Duodenal mucosa (tissue), 2 donors: Measurements from ENCODE around the gene MEGF8.
A peak's percentile ranks its signal among the peaks of the same experiment; 100 is the strongest.

ENCODE experiments used
- H3K27ac ChIP-seq: one replicate; pipeline ENCODE4 v1.7.0; 2013; ENCODE audit warnings: low read depth, low read length
- H3K27me3 ChIP-seq, 2 donors: one replicate each; pipeline ENCODE4 v1.7.0; 2013; ENCODE audit warnings: low read length in 2 of 2, control low read depth in 1 of 2; ENCODE audit not compliant: insufficient read depth in 2 of 2, control insufficient read depth in 1 of 2
- H3K36me3 ChIP-seq, 2 donors: one replicate each; pipeline ENCODE4 v1.7.0; 2013; ENCODE audit warnings: low read length in 2 of 2, control low read depth in 1 of 2; ENCODE audit not compliant: insufficient read depth in 2 of 2, control insufficient read depth in 1 of 2
- H3K4me1 ChIP-seq, 2 donors: one replicate each; pipeline ENCODE4 v1.7.0; 2013; ENCODE audit warnings: low read length in 2 of 2, control low read depth in 1 of 2; ENCODE audit not compliant: insufficient read depth in 2 of 2, control insufficient read depth in 1 of 2
- H3K4me3 ChIP-seq, 2 donors: one replicate each; pipeline ENCODE4 v1.7.0; 2013; ENCODE audit warnings: low read length in 2 of 2, low read depth in 1 of 2
- H3K9ac ChIP-seq, 2 donors: one replicate each; pipeline ENCODE4 v1.7.0; 2013; ENCODE audit warnings: low read length in 2 of 2, low read depth in 1 of 2
- H3K9me3 ChIP-seq, 2 donors: one replicate each; pipeline ENCODE4 v1.7.0; 2013; ENCODE audit warnings: low read length in 2 of 2, control low read depth in 1 of 2; ENCODE audit not compliant: control insufficient read depth in 1 of 2

The MEGF8 gene

DNA sequence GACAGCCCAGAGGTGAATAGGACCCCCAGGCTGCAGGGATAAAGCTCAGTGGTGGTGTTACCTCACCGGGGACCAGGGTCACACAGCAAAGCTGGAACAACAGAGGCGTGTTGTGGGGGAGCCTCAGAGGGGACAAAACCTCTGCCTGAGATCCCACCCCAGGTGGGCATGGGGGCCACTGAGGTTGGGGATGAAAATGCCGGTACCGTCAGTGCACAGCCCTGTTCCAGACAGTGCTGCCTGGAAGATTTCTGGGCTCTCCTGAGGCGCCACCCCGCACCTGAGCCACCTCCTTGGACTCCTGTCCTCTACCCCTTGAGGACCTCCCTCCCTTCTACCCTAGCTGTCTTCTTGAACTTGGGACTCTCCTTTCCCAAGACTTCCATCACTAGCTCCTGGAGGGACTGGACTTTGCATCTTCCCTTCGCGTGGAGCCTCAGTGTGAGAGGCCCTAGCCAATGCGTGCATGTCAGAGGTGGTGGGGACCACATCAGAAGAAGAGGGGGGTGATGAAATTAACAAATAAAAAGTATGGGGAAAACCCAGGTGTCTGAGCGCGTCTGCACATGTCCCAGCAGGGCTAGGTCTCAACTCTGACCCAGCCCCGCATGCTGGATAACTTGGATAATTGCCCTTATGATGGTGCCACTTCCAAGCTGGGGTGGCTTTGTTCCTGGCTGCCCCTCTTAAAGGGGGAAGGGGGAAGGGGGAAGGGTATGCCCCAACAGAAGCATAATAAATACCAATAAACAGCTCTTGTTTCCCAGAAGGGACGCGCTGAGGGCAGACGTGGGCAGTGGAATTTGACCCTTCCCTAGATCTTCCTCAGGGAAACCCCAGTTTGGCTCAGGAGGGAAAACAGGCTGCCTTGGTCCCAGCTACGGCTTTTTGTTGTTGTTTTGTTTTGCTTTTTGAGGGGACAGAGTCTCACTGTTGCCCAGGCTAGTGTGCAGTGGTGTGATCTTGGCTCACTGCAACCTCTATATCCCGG lies 53.1 kb downstream of the MEGF8 start:
- Histone ChIP-seq H3K27ac (no peak overlapping the region), H3K4me1 (peaks cover 0 to 7% of the 10 kb centered on the region in 2 donors), H3K27me3 (no peaks in the 10 kb centered on the region), H3K9me3 (no peaks in the 10 kb centered on the region), H3K9ac (no peak overlapping the region), H3K36me3 (peaks cover 0 to 7% of the 10 kb centered on the region in 2 donors), H3K4me3 (no peak overlapping the region)

DNA sequence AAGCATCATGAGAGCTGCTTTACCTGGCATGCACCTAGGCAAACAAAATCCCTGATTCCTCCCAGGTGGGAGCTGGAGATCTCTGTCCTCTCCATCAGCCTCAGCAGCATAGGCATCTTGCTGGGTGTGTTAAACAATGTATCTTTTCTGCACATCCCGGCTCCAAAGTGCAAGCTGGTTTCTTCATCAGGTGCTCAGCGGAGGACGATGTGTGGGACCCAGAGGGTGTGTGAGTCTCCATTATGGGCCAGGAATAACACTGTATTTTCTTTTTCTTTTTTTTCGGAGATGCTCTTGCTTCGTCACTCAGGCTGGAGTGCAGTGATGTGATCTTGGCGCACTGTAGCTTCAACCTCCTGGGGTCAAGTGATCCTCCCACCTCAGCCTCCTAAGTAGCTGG lies 54.7 kb downstream of the MEGF8 start:
- Histone ChIP-seq H3K36me3 (peaks cover 0 to 3% of the 10 kb centered on the region in 2 donors), H3K4me3 (no peak overlapping the region), H3K27ac (no peak overlapping the region), H3K4me1 (peaks cover 0 to 7% of the 10 kb centered on the region in 2 donors), H3K9ac (no peak overlapping the region), H3K27me3 (no peaks in the 10 kb centered on the region), H3K9me3 (no peaks in the 10 kb centered on the region)

DNA sequence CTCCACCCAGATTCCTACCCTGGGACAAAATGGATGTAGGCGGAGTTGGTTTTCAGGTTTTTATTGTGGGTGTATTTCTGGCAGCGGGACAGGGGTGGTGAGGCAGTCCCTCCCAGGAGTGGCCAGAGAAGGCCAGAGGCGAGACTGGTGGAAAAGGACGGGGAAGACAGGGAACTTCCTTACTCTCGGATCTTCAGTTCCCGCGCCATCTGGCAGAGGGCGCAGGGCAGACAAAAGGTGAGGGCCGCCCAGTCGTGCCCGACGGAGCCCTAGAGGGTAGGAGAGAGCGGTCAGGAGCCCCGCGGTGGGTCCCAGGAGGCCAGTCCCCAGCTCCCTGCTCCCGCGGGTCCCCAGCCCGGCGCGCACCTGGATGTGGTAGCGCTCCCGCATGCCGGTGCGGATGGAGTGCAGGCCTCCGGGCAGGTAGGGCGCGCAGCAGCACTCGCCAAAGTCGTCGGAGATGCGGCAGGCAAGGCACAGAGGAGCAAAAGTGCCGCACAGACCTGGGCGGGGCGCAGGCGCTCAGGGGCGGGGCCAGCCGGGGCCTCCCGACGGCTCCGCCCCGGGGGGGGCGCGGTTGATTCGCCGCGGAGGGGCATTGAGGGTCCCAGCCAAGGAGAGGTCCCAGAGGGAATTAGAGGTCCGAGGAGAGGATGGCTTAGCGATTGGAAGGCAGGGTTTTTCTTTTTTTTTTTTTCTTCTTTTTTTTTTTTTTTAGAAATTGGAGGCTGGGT lies 61.7 kb downstream of the MEGF8 start:
- Histone ChIP-seq H3K9ac (no peak overlapping the region), H3K27ac (no peak overlapping the region), H3K4me3 (peak overlapping the region; percentile 62), H3K27me3 (peaks cover 9 to 11% of the 10 kb centered on the region in 2 donors), H3K4me1 (peaks cover 5 to 7% of the 10 kb centered on the region in 2 donors), H3K9me3 (no peaks in the 10 kb centered on the region), H3K36me3 (no peaks in the 10 kb centered on the region)

- Histone ChIP-seq H3K4me1 (peaks cover 5 to 7% of the 10 kb centered on the region in 2 donors), H3K27ac (no peak overlapping the region), H3K4me3 (no peak overlapping the region), H3K27me3 (peaks cover 9 to 11% of the 10 kb centered on the region in 2 donors), H3K9ac (no peak overlapping the region), H3K36me3 (no peaks in the 10 kb centered on the region), H3K9me3 (no peaks in the 10 kb centered on the region)
These were observed 63.5 kb downstream of the MEGF8 start for GRCh38 chr19:42388851-42389489.

DNA sequence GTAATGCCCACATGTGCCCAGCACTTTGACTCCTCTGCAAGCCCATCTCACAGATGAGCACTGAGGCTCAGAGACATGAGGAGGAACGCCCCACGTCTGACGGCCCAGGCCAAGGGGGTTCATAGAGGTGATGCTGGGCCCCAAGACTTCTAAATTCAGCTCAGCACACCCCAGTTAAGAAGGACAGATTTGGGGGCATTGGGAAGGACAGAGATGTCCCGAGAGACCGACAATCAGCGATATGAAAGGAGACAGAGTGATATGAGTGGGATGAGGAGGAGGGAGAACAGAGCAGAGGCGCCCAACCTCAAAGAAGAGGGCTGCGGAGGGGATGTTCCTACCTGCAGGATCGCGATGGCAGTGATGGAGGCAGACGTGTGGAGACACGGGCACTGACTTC lies 64.5 kb downstream of the MEGF8 start, which contains the start of gene CNFN:
CNFN (minus strand) TSS at position 399 of the 400 bp plus-strand sequence. CDS start 1,260 bp downstream, outside the sequence.
- Histone ChIP-seq H3K27me3 (peaks cover 9 to 11% of the 10 kb centered on the region in 2 donors), H3K9ac (no peak within 1 kb of the TSS)

GRCh38 chr19:42392165-42392564 lies 66.7 kb downstream of the MEGF8 start:
- Histone ChIP-seq H3K27ac (no peak overlapping the region), H3K9ac (no peak overlapping the region), H3K9me3 (no peaks in the 10 kb centered on the region), H3K36me3 (no peaks in the 10 kb centered on the region), H3K4me3 (no peak overlapping the region), H3K4me1 (peaks cover 0 to 9% of the 10 kb centered on the region in 2 donors), H3K27me3 (peaks cover 9 to 11% of the 10 kb centered on the region in 2 donors)

More for the DNA sequence above, 64.5 kb downstream of the MEGF8 start, which contains the start of gene CNFN:
- H3K9me3 ChIP-seq: no peaks in the 10 kb centered on the region
- peaks cover 5 to 7% of the 10 kb centered on the region in 2 donors for H3K4me1 ChIP-seq
- H3K27ac ChIP-seq: no peak within 1 kb of the TSS
- no peaks in the 10 kb centered on the region for H3K36me3 ChIP-seq
- H3K4me3 ChIP-seq: no peak within 1 kb of the TSS

DNA sequence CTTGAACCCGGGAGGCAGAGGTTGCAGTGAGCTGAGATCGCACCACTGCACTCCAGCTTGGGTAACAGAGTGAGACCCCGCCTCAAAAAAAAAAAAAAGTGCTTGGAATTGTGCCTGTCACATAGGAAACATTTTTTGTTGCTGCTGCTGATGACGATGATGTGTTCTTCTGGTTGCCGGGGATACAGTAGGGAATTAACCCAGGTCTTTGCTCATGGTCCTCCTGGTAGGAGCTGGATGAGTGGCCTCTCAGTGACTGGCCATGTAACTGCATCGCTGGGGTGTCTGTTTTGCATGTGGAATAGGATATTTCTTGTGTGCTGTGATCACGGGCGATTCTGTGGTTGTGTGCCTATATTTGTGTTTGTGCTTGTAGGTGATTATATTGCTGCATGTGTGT lies 69.3 kb downstream of the MEGF8 start:
- H3K36me3 ChIP-seq: no peaks in the 10 kb centered on the region
- peaks cover 4 to 5% of the 10 kb centered on the region in 2 donors for H3K27me3 ChIP-seq
- H3K9ac ChIP-seq: no peak overlapping the region
- H3K9me3 ChIP-seq: no peaks in the 10 kb centered on the region
- no peak overlapping the region for H3K27ac ChIP-seq
- no peak overlapping the region for H3K4me3 ChIP-seq
- peaks cover 8 to 17% of the 10 kb centered on the region in 2 donors for H3K4me1 ChIP-seq

- H3K4me1 ChIP-seq: peaks cover 8 to 21% of the 10 kb centered on the region in 2 donors
- peak overlapping the region; percentile 82 for H3K27ac ChIP-seq
- H3K9me3 ChIP-seq: no peaks in the 10 kb centered on the region
- H3K4me3 ChIP-seq: peak overlapping the region; percentile 79 to 92
- no peaks in the 10 kb centered on the region for H3K27me3 ChIP-seq
- no peaks in the 10 kb centered on the region for H3K36me3 ChIP-seq
- H3K9ac ChIP-seq: peak overlapping the region; percentile 86 to 90
These were observed 71.2 kb downstream of the MEGF8 start for GRCh38 chr19:42396381-42397262.
